ENCODE measurements around the gene SPTLC3. TPM values are rescaled to one million over a fixed set of nuclear protein-coding genes. Genes with fewer than 3 reads are reported as not detected.

The SPTLC3 gene
- total and polyA plus RNA-seq, 4 donors: 3.0 to 23.2 (median 11.9) TPM

DNA sequence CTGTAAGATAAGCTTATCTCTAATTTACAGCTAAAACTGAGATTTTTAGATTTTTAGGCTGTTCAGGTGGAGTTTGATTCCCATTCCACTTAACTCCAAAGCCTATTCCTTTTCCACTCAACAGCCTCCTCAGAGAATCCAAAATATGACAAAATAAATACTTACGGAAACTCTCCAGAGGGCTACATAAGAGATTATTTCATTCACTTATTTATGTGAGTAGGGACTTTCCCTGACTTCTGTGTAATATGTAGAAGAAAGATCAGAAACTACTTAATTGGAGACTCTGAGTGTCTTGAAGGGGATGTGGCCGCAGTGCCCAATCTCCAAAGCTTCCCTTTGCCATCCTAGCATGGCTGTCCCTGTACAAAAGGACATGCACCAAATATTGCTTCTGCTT is 140.2 kb downstream of the SPTLC3 start:
- peaks cover 0 to 2% (median 0%) of the 10 kb centered on the region in 4 donors for H3K36me3 ChIP-seq (ENCODE audit: control insufficient read depth in 4 of 4, insufficient read depth in 4 of 4, low read length in 4 of 4)
- DNase-seq: no peak
- no peak overlapping the region for H3K4me3 ChIP-seq
- no peak overlapping the region for H3K9ac ChIP-seq (ENCODE audit: insufficient read depth in 1 of 2, low read length in 2 of 2)
- no peaks in the 10 kb centered on the region for H3K9me3 ChIP-seq (ENCODE audit: control insufficient read depth in 4 of 4, insufficient read depth in 3 of 4, low read length in 3 of 4)
- no peaks in the 10 kb centered on the region for H3K27me3 ChIP-seq (ENCODE audit: control insufficient read depth in 3 of 3, insufficient read depth in 3 of 3, low read length in 2 of 3)
- TF ChIP-seq, protein P1, sequence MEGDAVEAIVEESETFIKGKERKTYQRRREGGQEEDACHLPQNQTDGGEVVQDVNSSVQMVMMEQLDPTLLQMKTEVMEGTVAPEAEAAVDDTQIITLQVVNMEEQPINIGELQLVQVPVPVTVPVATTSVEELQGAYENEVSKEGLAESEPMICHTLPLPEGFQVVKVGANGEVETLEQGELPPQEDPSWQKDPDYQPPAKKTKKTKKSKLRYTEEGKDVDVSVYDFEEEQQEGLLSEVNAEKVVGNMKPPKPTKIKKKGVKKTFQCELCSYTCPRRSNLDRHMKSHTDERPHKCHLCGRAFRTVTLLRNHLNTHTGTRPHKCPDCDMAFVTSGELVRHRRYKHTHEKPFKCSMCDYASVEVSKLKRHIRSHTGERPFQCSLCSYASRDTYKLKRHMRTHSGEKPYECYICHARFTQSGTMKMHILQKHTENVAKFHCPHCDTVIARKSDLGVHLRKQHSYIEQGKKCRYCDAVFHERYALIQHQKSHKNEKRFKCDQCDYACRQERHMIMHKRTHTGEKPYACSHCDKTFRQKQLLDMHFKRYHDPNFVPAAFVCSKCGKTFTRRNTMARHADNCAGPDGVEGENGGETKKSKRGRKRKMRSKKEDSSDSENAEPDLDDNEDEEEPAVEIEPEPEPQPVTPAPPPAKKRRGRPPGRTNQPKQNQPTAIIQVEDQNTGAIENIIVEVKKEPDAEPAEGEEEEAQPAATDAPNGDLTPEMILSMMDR (IDR thresholded peaks at IDR 0.05; ENCODE audit: control extremely low read depth, extremely low read depth): no peak
- peaks cover 0 to 7% (median 4%) of the 10 kb centered on the region in 5 donors for H3K4me1 ChIP-seq (ENCODE audit: control insufficient read depth in 5 of 5, insufficient read depth in 5 of 5, low read length in 5 of 5)
- H3K27ac ChIP-seq (ENCODE audit: low read depth in 1 of 2, low read length in 1 of 2): no peak overlapping the region
- WGBS, 2 donors: 74 to 91% methylated on average over 2 of the region's 2 CpGs
- ATAC-seq (ENCODE audit: insufficient read depth, low FRiP score): no peak

DNA sequence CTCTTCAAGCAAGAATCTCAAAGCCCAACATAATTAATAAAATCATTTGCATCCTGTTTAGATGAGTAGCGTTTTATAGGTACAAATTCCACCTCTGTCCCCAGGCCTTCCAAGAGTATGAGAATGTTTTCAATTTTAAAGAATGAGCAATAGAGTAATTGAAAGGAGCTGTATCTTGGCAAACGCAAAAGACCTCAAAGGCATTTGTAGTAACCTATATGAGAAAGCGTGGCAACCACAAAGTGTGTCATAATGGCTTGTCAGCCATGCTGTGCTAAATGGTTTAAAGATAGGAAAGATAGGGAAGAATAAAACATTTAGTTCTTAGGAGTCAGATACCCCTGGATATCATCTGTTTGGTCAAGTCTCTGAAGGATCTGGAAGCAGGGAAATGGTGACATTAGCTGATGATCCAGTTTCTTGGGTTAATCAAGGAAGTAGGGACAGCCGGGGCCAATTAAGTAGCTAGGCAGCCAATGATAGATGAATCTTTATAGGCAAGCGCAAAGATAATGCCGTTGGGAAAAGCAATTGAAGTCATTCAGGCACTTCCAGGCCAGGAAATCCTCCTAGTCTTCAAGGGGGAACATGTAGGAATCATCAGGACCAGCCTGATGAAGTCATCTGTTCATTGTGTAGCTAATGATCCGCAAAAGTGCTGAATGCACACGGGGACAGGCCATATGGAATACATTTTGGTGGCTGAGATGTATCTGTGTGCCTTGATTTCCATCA is 140.8 kb downstream of the SPTLC3 start:
- Histone ChIP-seq H3K36me3 (ENCODE audit: control insufficient read depth in 4 of 4, insufficient read depth in 4 of 4, low read length in 4 of 4) (peaks cover 0 to 2% (median 0%) of the 10 kb centered on the region in 4 donors), H3K27me3 (ENCODE audit: control insufficient read depth in 3 of 3, insufficient read depth in 3 of 3, low read length in 2 of 3) (no peaks in the 10 kb centered on the region), H3K9ac (ENCODE audit: insufficient read depth in 1 of 2, low read length in 2 of 2) (no peak overlapping the region), H3K4me3 (no peak overlapping the region), H3K27ac (ENCODE audit: low read depth in 1 of 2, low read length in 1 of 2) (no peak overlapping the region), H3K9me3 (ENCODE audit: control insufficient read depth in 4 of 4, insufficient read depth in 3 of 4, low read length in 3 of 4) (no peaks in the 10 kb centered on the region), H3K4me1 (ENCODE audit: control insufficient read depth in 5 of 5, insufficient read depth in 5 of 5, low read length in 5 of 5) (peaks cover 0 to 7% (median 4%) of the 10 kb centered on the region in 5 donors)
- ATAC-seq (ENCODE audit: insufficient read depth, low FRiP score) (no peak), DNase-seq (no peak)
- WGBS, 2 donors: 83 to 85% methylated on average over 8 of the region's 8 CpGs
- TF ChIP-seq, protein P1 (IDR thresholded peaks at IDR 0.05; ENCODE audit: control extremely low read depth, extremely low read depth): no peak

DNA sequence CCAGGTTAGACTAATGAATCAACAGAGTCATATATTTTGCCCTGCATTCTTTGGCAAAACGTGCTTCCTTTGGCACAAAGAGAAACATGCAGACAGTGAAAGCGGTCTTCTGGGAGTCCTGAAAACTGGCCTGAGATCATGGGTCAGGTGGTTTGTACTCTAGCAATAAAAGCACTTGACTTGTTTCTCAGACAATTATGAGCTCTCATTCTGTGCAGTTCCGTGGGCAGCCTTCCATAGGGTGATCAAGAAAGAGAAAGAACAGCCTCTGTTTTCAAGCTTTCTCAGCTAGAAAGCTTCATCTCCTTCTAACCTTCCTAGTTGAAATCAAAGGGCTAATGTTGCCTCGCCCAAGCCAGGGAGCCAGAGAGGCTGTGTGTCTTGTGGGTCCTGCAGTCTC is 149.6 kb downstream of the SPTLC3 start:
- Histone ChIP-seq H3K9me3 (ENCODE audit: control insufficient read depth in 4 of 4, insufficient read depth in 3 of 4, low read length in 3 of 4) (no peaks in the 10 kb centered on the region), H3K27me3 (ENCODE audit: control insufficient read depth in 3 of 3, insufficient read depth in 3 of 3, low read length in 2 of 3) (no peaks in the 10 kb centered on the region), H3K4me3 (no peak overlapping the region), H3K4me1 (ENCODE audit: control insufficient read depth in 5 of 5, insufficient read depth in 5 of 5, low read length in 5 of 5) (no peaks in the 10 kb centered on the region), H3K9ac (ENCODE audit: insufficient read depth in 1 of 2, low read length in 2 of 2) (no peak overlapping the region), H3K36me3 (ENCODE audit: control insufficient read depth in 4 of 4, insufficient read depth in 4 of 4, low read length in 4 of 4) (peaks cover 0 to 7% (median 1%) of the 10 kb centered on the region in 4 donors), H3K27ac (ENCODE audit: low read depth in 1 of 2, low read length in 1 of 2) (no peak overlapping the region)
- ATAC-seq (ENCODE audit: insufficient read depth, low FRiP score): no peak
- DNase-seq: no peak
- 55 to 72% methylated on average over 4 of the region's 4 CpGs for WGBS, 2 donors
- TF ChIP-seq, protein P1 (IDR thresholded peaks at IDR 0.05; ENCODE audit: control extremely low read depth, extremely low read depth): no peak
